ENCODE measurements around the gene CTRB2.
"Not testable (repeated sequence)": the region's sequence is repeated elsewhere in the genome, so short reads cannot be mapped to it uniquely, and the experiment has no call there.

CTRB2 gene

DNA sequence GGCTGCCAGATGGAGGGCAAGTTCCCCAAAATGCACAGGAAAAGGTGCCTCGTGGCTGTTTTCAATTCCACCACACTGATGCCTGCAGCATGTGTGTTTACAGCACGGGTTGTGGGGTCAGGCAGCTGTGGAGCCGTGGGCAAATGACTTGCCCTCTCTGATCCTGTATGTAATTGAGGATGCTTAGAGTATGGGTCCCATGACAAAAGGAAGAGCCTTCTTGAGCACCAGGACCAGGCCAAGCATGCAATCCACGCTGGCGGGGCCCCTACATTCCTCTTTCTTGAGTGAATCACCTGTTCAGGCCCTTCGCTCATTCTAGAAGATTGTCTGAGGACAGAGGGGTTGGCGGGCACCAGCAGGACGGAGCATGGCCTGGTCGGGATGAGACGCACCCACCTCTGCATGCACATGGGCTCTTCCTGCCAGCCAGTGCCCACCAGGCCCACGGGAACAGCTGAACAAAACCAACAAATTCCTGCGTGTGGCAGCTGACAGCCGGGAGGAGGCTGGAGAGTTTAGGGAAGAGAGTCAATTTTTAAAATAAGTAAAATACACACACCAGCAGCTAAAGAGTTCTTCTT lies 1.4 kb upstream of the CTRB2 start:
- ChIA-PET POLR2A (interaction anchor here (0.6 to 1.0 kb wide), 2 partner anchors 16 to 25 kb away, joined by 3 read pairs; no protein-coding TSS in a partner anchor), CTCF (interaction anchor here (1.2 kb wide), 1 partner anchor 194 kb away, joined by 3 read pairs; no protein-coding TSS in a partner anchor)
- TF ChIP-seq, protein P1, sequence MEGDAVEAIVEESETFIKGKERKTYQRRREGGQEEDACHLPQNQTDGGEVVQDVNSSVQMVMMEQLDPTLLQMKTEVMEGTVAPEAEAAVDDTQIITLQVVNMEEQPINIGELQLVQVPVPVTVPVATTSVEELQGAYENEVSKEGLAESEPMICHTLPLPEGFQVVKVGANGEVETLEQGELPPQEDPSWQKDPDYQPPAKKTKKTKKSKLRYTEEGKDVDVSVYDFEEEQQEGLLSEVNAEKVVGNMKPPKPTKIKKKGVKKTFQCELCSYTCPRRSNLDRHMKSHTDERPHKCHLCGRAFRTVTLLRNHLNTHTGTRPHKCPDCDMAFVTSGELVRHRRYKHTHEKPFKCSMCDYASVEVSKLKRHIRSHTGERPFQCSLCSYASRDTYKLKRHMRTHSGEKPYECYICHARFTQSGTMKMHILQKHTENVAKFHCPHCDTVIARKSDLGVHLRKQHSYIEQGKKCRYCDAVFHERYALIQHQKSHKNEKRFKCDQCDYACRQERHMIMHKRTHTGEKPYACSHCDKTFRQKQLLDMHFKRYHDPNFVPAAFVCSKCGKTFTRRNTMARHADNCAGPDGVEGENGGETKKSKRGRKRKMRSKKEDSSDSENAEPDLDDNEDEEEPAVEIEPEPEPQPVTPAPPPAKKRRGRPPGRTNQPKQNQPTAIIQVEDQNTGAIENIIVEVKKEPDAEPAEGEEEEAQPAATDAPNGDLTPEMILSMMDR (IDR thresholded peaks at IDR 0.05; ENCODE audit: insufficient read depth, low read length, missing control alignments), result no peak
- no peak for DNase-seq (ENCODE audit: low read depth, low spot score)
- H3K4me3 ChIP-seq (ENCODE audit: low read depth, low read length), result no peak overlapping the region

DNA sequence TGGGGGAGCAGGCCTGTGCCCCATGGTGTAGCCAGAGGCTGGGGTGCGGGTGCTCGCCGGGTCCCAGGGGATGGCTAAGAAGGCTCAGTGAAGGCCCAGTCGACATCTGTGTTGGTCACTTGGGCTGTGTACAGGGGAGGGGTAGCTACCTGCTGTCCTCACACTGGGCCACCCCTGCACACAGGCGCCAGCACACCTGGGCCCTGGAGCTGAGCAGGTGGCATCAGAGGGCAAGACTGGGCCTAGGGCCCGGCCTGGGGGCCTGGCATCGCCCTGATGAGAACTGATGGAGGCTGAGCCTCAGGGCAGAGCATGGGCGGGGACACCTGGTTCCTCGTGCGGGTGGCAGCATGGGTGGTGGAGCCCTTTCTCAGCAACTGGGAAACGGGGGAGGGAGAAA lies 870 bp upstream of the CTRB2 start:
- ChIA-PET CTCF (no interaction called here), POLR2A (interaction anchor here (2.1 kb wide), 1 partner anchor 17 kb away, joined by 11 read pairs; no protein-coding TSS in a partner anchor)
- TF ChIP-seq, protein P1 (IDR thresholded peaks at IDR 0.05; ENCODE audit: insufficient read depth, low read length, missing control alignments), result no peak
- H3K4me3 ChIP-seq (ENCODE audit: low read depth, low read length), result no peak overlapping the region
- DNase-seq (ENCODE audit: low read depth, low spot score), result no peak

DNA sequence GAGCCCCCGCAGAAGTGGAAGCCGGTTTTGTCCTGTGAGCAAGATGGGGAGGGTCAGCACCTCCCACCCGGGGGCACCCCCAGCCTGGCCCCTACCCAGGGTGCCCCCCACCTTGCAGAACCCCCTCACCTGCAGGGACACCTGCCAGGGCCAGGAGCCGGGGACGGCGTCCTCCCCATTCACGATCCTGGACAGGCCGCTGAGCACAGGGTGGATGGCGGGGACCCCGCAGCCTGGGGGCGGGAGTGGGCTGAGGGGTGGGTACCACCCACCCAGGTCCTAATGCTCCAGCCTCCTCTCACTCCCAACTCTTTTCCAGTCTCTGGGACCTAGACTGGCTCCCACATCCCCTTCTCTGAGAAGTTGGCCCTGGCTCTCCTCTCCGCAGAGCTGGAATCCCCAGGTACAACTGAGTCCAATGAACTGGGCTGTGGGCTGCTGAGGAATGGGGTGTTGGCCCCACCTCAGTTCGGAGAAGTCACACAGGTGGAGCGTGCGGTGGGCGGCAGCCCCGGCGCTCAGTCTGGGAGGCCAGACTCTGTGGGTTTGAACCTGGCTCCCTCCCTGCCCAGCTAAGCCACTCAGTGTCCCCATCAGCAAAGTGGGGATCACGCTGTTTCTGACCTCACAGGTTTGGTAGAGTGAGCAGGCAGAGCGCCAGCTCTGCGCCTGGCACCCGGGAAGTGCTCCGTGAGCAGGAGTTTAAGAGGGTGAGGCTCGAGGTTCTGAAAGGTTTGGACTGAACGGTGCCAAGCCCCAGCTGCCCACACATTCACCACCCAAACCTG lies 806 bp downstream of the CTRB2 start:
- POLR2A ChIA-PET, result interaction anchor here (2.1 kb wide), 1 partner anchor 19 kb away, joined by 11 read pairs; no protein-coding TSS in a partner anchor
- CTCF ChIA-PET, result interaction anchor here (1.0 kb wide), 1 partner anchor 28 kb away, joined by 5 read pairs; no protein-coding TSS in a partner anchor

DNA sequence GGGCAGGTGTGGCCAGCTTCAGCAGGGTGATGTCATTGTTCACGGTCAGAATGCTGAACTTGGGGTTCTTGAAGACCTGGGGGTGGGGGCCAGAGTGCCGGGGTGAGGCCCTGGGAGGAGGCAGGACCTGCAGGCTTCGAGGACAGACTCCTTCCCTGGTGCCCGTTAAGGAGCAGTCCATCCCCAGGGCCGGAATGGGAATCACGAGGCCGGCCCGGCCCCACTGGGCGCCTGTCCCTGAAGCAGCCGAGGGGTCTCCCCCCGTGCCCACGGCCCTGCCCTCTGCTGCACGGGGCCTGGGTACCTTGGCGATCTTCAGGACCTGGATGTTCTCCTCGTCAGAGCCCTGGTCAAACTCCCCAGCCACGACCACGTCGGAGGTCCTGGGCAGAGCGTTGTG lies 1.5 kb downstream of the CTRB2 start:
- CTCF ChIA-PET; DNase-seq (ENCODE audit: low read depth, low spot score); POLR2A ChIA-PET; H3K4me3 ChIP-seq (ENCODE audit: low read depth, low read length): not testable (repeated sequence)

More for the DNA sequence above, 806 bp downstream of the CTRB2 start:
- H3K4me3 ChIP-seq (ENCODE audit: low read depth, low read length); DNase-seq (ENCODE audit: low read depth, low spot score): not testable (repeated sequence)

DNA sequence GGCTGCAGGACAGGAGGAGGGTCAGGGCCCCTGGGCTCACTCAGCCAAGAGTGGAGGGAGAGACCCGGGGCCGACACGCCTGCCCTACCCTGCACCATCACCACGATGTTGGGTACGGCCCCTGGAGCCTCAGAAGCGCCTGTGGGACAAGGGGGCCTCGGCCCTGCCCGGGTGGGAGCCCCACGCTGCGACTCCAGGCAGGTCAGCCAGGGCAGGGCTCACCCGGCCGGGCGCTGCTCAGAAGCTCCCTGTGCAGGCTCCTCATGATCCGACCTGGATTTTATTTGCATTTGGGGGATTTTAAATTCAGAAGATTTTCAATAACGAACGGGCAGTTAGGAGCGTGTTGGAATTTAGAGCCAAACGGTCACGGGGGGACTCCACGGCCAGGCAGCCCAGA lies 2.1 kb downstream of the CTRB2 start:
- POLR2A ChIA-PET; DNase-seq (ENCODE audit: low read depth, low spot score): not testable (repeated sequence)

DNA sequence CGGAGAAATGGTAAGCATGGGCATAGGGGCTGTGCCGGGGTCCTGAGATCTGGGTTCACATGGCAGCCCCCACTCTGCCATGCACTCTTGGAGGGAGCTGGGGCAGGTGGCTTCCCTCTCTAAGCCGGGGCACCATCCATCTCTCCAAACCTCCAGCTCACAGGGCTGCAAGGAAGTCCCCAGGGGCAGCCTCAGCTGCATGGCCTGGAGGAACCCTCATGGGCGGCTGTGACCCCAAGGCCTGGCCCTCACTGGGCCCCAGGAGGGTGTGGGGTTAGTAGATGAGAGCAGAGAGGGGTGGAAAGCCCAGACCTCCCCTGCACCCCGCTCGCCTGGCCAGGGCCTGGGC lies 2.6 kb downstream of the CTRB2 start:
- POLR2A ChIA-PET, result no interaction called here
- CTCF ChIA-PET, result interaction anchor here (7.5 to 9.8 kb wide), 2 partner anchors 15 to 194 kb away, joined by 74 to 342 read pairs; partner anchors contain the start of gene CTRB1
- TF ChIP-seq, protein P1 (IDR thresholded peaks at IDR 0.05; ENCODE audit: insufficient read depth, low read length, missing control alignments), result no peak
- DNase-seq (ENCODE audit: low read depth, low spot score), result no peak
- no peak overlapping the region for H3K4me3 ChIP-seq (ENCODE audit: low read depth, low read length)

More for the DNA sequence above, 2.1 kb downstream of the CTRB2 start:
- not testable (repeated sequence) for H3K4me3 ChIP-seq (ENCODE audit: low read depth, low read length)
- CTCF ChIA-PET, result interaction anchor here (9.8 kb wide), 1 partner anchor 194 kb away, joined by 342 read pairs; no protein-coding TSS in a partner anchor

DNA sequence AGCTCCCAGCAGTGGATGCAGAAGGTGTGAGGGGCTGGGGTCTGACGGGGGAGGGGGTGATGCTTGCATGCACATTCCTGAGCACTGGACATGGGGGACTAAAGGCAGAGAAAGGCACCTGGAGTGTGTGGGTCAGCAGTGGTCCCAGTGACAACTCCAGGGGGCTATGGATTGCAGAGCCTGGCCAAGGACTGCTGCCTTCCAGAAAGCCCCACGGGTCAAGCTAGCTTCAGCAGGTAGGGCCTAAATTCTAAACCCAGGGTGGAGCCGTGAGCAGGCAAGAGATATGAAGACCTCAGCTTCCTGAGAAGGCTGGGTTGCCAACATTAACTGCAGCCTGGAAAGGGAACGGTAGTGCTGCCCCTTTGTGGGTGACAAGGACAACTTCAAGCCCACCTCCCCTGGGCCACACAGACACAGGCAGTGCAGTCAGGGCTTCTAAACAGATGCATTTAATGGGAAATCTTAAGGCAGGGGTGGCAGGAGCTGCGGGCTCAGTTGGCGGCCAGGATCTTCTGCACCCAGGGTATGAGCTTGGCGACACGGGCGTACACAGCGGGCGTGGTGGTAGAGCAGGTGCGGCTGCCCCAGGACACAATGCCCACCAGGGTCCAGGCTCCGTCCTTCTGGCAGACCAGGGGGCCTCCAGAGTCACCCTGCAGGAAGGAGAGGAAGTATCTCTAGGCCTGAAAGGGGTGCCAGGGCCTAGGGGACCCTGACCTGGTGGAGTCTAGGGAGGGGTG lies 3.1 kb downstream of the CTRB2 start:
- ChIA-PET POLR2A (no interaction called here), CTCF (interaction anchor here (5.9 to 9.8 kb wide), 3 partner anchors 15 to 195 kb away, joined by 33 to 342 read pairs (median 74); partner anchors contain the start of gene CTRB1)
- TF ChIP-seq, protein P1 (IDR thresholded peaks at IDR 0.05; ENCODE audit: insufficient read depth, low read length, missing control alignments), result no peak
- DNase-seq (ENCODE audit: low read depth, low spot score), result no peak
- H3K4me3 ChIP-seq (ENCODE audit: low read depth, low read length), result no peak overlapping the region
